Measurements from ENCODE around the gene CHST11.

DNA sequence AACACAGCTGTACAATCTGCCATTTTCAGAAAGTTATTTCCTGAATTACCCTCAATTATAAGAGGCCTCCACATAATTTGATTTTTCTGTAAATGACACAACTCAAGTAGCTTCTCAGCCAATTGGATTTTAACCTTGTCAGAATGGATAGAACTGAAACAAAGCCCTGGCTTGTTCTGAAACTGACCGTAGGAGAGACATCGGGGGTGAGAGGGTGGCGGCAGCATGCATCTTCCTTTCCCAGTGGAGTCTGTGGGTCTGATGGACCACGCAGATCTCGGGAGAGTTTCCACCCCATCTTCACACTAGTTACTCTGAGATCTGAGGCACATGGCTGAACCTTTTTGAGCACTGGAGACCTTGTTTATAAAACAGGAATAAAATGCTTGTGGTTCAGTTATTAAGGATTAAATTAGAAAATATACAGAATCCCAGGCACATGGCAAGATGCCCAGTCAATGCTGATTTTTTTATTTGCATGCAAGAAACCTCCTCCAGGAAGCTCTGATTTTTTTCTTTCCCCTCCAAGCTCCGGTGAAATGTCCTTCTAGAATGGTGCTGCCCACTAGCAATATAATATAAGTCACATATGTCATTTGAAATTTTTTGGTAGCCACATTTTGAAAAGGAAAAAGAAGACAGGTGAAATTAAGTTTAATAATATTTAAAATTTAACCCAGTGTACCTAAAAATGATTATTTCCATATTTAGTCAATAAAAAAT lies 153.9 kb downstream of the CHST11 start:
- TF ChIP-seq EZH2 (IDR thresholded peaks at IDR 0.05) (no peak), POLR2AphosphoS5 (IDR thresholded peaks at IDR 0.05; ENCODE audit: borderline replicate concordance, low read depth, low read length) (no peak)
